Adipocyte (in vitro differentiated cells): ENCODE measurements around the gene ROS1.

Experiments used
- DNase-seq: peaks from one replicate; pipeline ENCODE4 v3.0.0-alpha.2; 2015; ENCODE audit warnings: low read depth
- H3K27me3 ChIP-seq: replicated peaks from 2 replicates; pipeline ENCODE4 v1.7.0; 2013; ENCODE audit warnings: mild to moderate bottlenecking, low read length, moderate library complexity; ENCODE audit not compliant: control insufficient read depth, insufficient read depth
- H3K36me3 ChIP-seq: 2 replicates; pipeline ENCODE4 v1.7.0; 2013; ENCODE audit warnings: low read length, mild to moderate bottlenecking, moderate library complexity; ENCODE audit not compliant: control insufficient read depth, insufficient read depth, severe bottlenecking
- H3K4me1 ChIP-seq: 2 replicates; pipeline ENCODE4 v1.7.0; 2013; ENCODE audit warnings: mild to moderate bottlenecking, low read length, moderate library complexity; ENCODE audit not compliant: control insufficient read depth, insufficient read depth
- H3K4me3 ChIP-seq: 2 replicates; pipeline ENCODE4 v1.7.0; 2013; ENCODE audit warnings: mild to moderate bottlenecking, low read length, moderate library complexity
- H3K9ac ChIP-seq: 2 replicates; pipeline ENCODE4 v1.7.0; 2013; ENCODE audit warnings: mild to moderate bottlenecking, low read length, moderate library complexity
- H3K9me3 ChIP-seq: 2 replicates; pipeline ENCODE4 v1.7.0; 2013; ENCODE audit warnings: mild to moderate bottlenecking, low read length, moderate library complexity; ENCODE audit not compliant: control insufficient read depth

The ROS1 gene

DNA sequence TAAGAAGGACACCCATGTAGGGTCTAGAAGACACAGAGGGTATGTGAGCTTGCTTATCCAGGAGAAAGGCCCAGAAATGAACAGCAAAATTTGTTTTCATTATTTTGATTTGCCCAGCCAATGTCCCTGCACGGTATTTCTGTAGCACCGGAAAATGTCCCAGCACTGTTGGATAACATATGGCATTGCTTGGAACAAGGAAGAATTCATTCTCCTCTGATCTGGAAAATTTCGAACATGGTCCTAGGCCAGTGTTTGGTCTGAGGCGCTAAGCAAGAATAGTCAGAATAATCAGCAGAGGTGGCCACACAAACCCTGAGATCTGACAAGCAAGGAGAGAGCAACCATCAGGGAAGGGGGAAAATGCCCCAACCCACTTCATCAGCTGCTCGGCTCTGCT lies 26.6 kb downstream of the ROS1 start:
- Histone ChIP-seq H3K27me3 (no peaks in the 10 kb centered on the region), H3K9me3 (no peaks in the 10 kb centered on the region), H3K4me1 (peaks cover 16% of the 10 kb centered on the region), H3K9ac (no peak overlapping the region), H3K36me3 (no peaks in the 10 kb centered on the region), H3K4me3 (no peak overlapping the region)
- no peak for DNase-seq

DNA sequence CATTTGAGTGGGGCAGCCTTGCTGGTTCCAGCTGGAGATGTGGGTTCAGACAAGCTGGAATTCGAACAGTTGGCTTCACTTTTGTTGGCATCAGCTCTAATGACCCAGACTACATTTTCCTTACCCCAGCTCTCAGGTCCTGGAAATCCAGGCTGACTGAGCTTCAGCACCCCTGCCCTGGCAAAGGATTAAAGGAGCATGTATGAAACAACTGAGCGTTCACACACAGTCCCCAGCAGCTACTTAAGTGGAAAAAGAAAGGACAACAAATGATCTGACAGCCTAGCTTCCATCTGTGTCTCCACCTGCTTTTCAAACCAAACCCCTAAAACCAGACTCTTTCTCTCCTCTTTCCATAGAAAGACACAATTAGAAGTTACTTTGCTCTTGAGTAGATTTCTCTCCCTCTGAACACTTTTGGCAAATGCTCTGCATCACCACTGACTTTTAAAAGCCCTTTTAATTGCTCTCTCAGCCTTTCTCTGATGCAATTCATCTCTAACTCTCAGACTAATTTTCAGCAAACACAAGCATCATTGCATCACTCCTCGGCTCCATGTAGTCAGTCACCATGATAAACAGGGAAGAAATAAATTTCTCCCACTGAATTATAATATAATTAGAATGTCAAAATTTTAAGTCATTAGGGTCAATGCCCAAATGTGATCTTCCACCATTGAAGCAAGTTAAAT lies 28.1 kb downstream of the ROS1 start:
- Histone ChIP-seq H3K9ac (no peak overlapping the region), H3K9me3 (no peaks in the 10 kb centered on the region), H3K27me3 (no peaks in the 10 kb centered on the region), H3K36me3 (no peaks in the 10 kb centered on the region), H3K4me3 (no peak overlapping the region), H3K4me1 (peaks cover 16% of the 10 kb centered on the region)
- DNase-seq: peak; percentile 36

DNA sequence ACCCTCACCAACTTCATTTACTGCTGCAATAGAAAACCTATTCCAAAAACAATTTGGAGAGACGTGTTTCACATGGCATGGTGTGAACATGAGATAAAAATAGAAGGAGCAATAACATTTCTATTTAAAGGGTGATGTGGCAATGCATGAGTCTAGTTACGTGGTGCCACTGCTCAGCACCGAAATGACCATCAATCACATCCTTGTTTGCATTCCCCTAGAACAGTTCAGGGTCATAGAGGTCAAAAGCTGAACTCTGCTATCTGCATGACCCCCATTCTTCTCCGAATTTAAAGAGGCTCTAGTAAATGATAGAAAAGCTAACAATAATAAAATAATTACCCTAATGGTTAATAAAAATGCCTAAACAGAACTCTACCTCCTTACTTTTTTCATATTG lies 29.5 kb downstream of the ROS1 start:
- DNase-seq: no peak
- H3K27me3 ChIP-seq: no peaks in the 10 kb centered on the region
- H3K4me1 ChIP-seq: peaks cover 16% of the 10 kb centered on the region
- H3K9me3 ChIP-seq: no peaks in the 10 kb centered on the region
- H3K9ac ChIP-seq: no peak overlapping the region
- H3K36me3 ChIP-seq: no peaks in the 10 kb centered on the region
- no peak overlapping the region for H3K4me3 ChIP-seq

DNA sequence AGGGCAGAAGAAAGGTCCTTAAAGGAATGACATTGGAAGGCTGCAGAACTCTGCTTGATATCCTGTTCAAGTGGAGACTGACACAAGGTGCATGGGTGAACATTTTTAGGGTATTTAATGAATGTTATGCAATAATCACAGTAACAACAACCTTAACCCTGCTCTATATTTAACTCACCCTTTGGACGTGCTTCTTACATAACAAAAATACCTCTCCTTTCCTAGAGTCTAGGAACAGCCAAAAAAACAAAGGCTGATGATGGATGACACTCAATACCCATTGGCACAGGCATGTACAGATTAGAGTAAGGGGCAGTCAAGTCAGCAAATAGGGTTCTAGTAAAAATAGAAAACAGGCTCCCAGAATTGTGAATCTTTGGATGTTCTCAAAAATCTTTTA lies 30.6 kb downstream of the ROS1 start:
- Histone ChIP-seq H3K9me3 (no peaks in the 10 kb centered on the region), H3K27me3 (no peaks in the 10 kb centered on the region), H3K4me1 (peaks cover 16% of the 10 kb centered on the region), H3K36me3 (no peaks in the 10 kb centered on the region), H3K9ac (no peak overlapping the region), H3K4me3 (no peak overlapping the region)
- DNase-seq: no peak

DNA sequence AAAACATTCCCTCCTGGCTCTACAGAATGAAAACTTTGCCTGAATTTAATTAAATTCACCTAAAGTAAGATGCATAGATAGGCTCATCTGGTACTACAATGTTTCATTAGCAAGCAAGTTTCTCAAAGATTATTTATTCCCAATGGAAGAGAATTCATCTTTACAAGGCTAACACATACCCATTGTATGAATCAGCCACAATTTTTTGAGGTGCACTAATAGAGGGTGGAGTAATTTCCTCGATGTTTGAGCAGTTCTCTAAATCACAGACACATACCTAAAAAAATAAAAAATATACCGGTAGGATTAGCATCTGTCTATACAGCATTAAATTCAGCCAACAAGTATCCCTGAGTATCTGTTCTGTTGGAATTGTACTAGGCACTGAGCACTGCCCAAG lies 32.7 kb downstream of the ROS1 start:
- no peaks in the 10 kb centered on the region for H3K27me3 ChIP-seq
- no peak overlapping the region for H3K4me3 ChIP-seq
- H3K36me3 ChIP-seq: no peaks in the 10 kb centered on the region
- H3K4me1 ChIP-seq: peaks cover 16% of the 10 kb centered on the region
- H3K9ac ChIP-seq: no peak overlapping the region
- DNase-seq: no peak
- no peaks in the 10 kb centered on the region for H3K9me3 ChIP-seq

DNA sequence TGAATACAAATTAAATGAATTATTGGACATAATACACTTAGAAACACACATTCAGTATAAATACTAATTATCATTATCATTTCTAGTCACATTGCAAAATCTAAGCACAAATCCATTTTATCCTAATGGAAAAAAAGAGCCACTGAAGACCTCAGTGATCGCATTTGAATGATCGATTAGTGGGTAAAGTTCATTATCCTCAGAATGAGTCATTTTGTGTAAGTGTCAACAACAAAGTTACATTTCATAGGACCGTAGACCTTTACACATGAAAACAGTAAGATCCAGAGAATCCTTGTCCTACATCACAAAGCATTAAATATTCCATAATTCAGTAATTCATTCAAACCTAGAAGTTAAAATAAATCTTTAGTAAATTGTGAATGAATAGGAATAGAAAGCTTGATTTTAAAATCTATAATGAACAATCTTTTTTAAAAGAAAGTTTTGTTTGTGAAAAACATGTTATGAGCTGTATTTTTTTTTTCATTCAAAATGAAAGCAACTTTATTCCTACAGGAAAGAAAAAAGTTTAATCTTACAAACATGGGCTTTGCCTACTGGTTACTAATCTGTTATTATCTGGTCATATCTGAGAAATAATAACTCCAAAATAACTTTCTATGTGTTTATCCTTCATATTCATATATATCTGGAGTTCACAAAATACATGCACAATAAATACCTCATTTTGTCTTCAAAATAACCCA lies 33.7 kb downstream of the ROS1 start:
- DNase-seq: no peak
- H3K9me3 ChIP-seq: no peaks in the 10 kb centered on the region
- H3K27me3 ChIP-seq: no peaks in the 10 kb centered on the region
- no peak overlapping the region for H3K9ac ChIP-seq
- peaks cover 10% of the 10 kb centered on the region for H3K4me1 ChIP-seq
- H3K36me3 ChIP-seq: no peaks in the 10 kb centered on the region
- no peak overlapping the region for H3K4me3 ChIP-seq

DNA sequence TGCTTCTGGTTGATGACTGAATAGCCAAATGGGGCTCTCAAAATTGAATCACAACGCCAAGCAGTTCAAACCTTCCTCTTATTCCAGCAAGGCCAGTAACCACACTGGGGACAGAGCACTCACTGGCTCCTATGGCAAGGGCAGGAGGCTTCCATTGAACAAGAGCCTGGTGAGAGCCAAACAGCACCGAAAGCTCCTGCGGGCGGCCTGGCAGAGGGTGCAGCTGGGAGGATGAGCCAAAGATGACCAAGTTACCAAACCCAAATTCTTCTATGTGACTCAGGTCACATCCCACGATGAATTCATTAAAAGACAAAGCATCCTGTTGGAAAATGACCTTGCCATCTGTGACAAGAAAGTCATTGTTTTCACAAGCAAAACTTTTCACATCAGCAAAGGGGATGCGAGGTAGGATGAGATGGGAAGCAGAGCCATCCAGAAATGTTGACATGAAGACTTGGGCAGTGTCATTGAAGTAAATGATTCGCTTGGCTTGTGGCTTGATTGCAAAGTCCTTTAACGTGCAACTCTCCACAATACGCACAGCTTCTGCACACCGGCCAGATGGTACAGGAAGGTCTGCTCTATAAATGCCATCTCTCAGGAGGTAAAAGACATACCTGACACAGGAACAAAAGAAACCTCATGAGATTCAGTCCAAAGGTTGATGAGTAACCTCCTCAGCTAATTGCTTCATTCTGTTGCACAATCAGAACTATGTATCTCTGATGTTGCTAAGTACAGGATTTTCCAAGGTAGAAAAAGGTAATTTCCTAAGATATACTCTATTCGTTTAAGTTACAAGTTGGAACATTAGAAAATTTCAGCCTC lies 36.3 kb downstream of the ROS1 start:
- H3K27me3 ChIP-seq: no peaks in the 10 kb centered on the region
- no peak overlapping the region for H3K4me3 ChIP-seq
- H3K36me3 ChIP-seq: no peaks in the 10 kb centered on the region
- no peaks in the 10 kb centered on the region for H3K9me3 ChIP-seq
- H3K9ac ChIP-seq: no peak overlapping the region
- no peaks in the 10 kb centered on the region for H3K4me1 ChIP-seq
- DNase-seq: no peak

DNA sequence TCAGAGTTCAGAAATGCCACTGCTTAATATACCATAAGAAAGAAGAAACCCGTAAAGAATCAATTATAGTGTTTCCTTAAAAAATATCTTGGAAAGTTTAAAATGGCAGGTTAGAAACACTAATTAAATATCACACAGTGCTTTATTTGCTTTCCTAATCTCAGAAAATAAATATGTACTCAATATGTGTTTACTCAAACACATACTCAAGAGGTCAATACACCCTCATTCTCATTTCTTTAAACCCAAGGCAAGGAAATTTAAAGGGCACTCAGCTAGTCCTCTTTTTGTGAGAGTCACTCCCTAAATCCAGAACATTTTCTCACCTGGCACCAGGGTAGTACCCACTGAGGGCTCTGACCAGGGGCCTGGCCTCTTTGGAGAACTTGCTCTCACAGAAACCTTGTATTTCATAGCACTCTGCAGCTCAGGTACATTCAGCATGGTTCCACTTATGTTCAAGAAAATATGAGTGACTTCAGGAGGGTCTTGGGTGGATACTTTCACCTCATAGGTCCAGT lies 38.2 kb downstream of the ROS1 start:
- no peaks in the 10 kb centered on the region for H3K9me3 ChIP-seq
- no peak overlapping the region for H3K9ac ChIP-seq
- H3K4me3 ChIP-seq: no peak overlapping the region
- H3K27me3 ChIP-seq: no peaks in the 10 kb centered on the region
- H3K4me1 ChIP-seq: no peaks in the 10 kb centered on the region
- no peak for DNase-seq
- no peaks in the 10 kb centered on the region for H3K36me3 ChIP-seq

DNA sequence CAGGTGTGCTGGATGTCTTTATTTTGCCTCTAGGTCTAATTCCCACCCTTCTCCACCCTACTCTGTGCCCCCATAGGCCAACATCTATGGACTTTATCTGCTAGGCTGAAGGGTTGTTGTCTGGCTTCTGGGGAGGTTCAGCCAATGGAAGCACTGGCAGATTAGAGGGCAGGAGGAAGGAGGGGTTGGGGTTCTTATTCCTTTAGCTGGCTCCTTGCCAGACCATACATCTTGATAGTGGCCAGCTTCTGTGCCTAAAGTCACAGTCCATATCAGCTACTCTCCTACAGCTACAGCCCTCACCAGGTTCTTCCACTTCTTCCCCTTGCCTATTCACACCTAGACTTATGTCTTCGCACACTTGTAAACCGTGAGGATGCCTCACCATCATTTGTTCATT lies 41.1 kb downstream of the ROS1 start:
- no peak for DNase-seq
- Histone ChIP-seq H3K4me1 (no peaks in the 10 kb centered on the region), H3K36me3 (no peaks in the 10 kb centered on the region), H3K27me3 (no peaks in the 10 kb centered on the region), H3K9ac (no peak overlapping the region), H3K4me3 (no peak overlapping the region), H3K9me3 (no peaks in the 10 kb centered on the region)

DNA sequence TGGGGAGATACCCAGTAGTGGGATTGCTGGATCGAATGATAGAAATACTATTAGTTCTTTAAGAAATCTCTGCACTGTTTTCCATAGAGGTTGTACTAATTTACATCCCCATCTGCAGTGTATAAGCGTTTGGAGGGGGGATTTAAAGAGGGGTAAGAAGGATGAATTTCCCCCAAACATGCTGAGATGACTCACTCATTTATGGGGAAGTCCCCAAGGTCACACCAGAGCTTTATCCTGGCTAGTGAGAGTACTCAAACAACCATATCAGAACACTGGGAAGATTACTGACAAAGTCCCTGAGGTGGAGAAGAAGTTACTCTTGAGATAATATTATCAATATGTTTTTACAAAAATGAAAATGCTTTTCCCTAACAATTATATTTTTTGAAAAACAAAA lies 44.0 kb downstream of the ROS1 start:
- H3K36me3 ChIP-seq: no peaks in the 10 kb centered on the region
- no peak overlapping the region for H3K9ac ChIP-seq
- H3K9me3 ChIP-seq: peaks cover 4% of the 10 kb centered on the region
- H3K27me3 ChIP-seq: no peaks in the 10 kb centered on the region
- H3K4me1 ChIP-seq: no peaks in the 10 kb centered on the region
- no peak for DNase-seq
- no peak overlapping the region for H3K4me3 ChIP-seq

DNA sequence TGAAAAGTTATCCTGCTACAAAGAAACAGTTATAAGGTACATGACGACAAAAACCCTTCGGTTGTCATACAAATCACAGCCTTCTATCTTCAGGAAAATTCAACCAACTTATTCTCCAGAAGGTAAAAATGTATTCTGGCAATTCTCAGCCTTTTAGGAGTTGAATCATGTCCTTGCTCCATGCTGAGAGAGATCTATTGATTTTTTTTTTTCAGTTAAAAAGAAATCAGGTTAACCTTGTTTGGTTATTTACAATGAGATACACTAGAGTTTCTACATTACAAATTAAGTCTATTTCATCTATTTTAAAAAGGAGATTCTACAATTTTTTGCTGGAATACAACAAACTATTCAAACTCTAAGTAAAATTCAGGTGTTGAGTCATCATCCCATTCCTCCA lies 45.4 kb downstream of the ROS1 start:
- Histone ChIP-seq H3K4me3 (no peak overlapping the region), H3K27me3 (no peaks in the 10 kb centered on the region), H3K4me1 (no peaks in the 10 kb centered on the region), H3K9ac (no peak overlapping the region), H3K9me3 (peaks cover 13% of the 10 kb centered on the region), H3K36me3 (no peaks in the 10 kb centered on the region)
- DNase-seq: no peak
